Stimulated activated CD4-positive, alpha-beta T cell treated with anti-CD3 and anti-CD28 coated beads, Interleukin-4, amount 100 ng/mL, for 4 hours (primary cell): Measurements from ENCODE around the gene SPATA45.
"Not testable (repeated sequence)": the region's sequence is repeated elsewhere in the genome, so short reads cannot be mapped to it uniquely, and the experiment has no call there.

Experiments
- DNase-seq, 2 experiments: peaks; one replicate each; pipeline ENCODE4 v3.0.0-alpha.2; 2020

Gene SPATA45

DNA sequence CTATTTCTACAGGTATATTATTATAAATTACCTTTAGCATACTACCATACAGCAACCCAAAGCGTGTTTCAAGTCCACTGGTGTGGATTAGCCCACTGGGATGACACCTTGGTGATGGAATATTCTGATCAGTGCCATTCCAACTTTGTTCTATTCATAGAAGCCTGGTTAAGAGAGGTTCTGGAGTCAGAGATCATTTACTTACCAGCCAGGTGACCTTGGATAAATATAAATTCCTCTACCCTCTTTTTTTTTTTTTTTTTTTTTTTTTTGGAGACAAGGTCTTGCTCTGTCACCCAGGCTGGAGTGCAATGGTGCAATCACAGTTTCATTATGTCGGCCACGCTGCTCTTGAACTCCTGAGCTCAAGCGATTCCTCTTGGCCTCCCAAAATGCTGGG is at the start of gene SPATA45:
Gene SPATA45 (minus strand): TSS at position 101 of the 400 bp plus-strand sequence. CDS start 11,500 bp downstream, outside the sequence.
- DNase-seq: no peak

DNA sequence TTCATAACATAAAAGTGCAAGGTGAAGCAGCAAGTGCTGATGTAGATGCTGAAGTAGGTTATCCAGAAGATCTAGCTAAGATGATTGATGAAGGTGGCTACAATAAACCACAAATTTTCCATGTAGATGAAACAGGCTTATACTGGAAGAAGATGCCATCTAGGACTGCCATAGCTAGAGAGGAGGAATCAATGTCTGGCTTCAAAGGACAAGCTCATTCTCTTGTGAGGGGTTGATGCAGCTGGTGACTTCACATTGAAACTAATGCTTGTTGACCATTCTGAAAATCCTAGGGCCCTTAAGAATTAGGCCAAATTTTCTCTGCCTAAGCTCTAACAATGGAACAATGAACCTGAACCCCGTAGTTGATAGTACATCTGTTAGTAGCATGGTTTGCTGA is 44.7 kb upstream of the SPATA45 start:
- no peak for DNase-seq

DNA sequence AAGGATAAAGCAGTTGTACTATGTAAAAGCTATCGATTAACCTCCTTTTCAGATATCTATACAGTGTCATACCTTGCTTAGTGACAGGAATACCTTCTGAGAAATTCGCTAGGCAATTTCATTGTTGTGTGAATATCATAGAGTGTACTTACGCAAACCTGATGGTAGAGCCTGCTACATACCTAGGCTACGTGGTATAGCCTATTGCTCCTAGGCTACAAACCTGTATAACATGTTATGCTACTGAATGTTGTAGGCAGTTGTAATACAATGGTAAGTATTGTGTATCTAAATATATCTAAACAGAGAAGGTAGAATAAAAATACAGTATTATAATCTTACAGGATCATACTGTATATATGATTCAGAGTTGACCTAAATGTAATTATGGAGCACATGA is 37.1 kb upstream of the SPATA45 start:
- DNase-seq: no peak

DNA sequence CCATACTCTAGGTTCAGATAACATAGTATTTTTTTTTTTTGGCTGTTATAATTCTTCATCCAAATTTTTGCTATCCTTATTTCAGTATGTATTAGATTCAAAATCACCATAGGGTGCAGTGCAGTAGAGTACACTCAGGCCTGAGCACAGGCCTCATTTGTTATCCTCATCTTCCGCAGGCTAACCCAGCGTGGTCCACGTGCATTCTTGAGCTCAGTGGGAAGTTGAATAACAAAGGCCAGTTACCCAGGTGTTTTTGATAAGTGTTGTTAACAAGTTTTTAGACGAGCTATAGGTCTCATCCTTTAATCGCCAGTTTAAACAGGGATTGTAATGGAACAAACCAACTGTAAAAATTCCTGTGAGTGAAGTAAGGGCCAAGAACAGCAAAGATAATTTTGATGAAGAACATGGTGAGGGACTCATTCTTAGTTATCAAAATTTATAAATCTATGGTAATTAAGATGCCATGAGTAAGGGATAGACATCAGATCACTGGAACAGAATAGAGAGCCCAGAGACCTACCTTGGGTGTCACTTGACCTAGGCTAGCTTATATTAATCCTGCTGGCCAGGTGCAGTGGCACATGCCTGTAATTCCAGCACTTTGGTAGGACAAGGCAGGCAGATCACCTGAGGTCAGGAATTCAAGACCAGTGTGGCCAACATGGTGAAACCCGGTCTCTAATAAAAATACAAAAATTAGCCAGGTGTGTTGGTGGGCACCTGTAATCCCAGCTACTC is 32.7 kb upstream of the SPATA45 start:
- DNase-seq: no peak

DNA sequence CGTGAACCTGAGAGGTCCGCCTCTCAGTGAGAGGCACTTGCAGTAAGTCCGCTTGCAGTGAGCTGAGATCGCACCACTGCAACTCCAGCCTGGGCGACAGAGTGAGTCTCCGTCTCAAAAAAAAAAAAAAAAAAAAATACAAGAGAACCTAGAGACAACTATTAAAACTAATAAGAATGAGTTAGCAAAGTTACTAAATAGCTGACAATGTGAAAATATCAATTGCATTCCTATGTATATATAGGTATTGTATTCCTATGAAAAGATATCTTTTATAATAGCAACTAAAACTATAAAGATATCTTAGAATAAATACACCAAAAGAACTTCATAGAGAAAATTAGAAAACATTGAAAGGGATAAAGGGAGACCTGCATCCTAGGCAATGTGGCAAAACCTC is 31.0 kb upstream of the SPATA45 start:
- no peak for DNase-seq

DNA sequence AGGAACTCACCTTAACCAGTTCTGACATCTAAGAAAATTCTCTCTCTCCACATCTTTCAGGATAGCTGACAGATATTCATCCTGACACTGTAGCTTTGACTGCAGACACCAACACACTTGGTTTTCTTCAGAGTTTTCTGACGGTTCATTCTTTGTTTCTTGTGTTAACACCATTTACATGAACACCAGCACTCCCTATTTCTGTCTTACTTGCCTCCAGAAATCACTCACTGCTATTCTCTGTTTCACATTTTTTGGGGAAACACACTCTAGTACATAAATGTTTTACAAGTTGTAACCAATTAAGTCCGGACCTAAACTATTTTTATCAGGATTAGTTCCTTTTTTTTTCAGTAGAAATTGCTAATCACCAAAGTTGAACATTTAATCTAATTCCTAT is 26.1 kb upstream of the SPATA45 start:
- no peak for DNase-seq

DNA sequence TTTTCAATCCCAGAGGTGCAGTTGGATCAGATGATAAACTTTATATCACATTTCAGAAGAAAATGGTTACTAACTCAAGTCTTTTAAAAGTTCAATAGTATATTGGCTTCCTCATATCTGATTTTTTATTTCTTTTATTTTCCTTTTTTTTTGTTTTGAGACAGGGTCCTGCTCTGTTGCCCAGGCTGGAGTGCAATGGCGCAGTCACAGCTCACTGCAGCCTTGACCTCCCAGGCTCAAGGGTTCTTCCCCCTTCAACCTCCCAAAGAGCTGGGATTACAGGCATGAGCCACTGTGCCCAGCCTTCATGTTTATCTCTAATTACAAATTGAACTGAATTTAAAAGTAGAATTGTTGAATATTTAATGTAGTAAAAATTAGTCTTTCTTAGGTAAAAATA is 24.5 kb upstream of the SPATA45 start:
- DNase-seq: no peak

DNA sequence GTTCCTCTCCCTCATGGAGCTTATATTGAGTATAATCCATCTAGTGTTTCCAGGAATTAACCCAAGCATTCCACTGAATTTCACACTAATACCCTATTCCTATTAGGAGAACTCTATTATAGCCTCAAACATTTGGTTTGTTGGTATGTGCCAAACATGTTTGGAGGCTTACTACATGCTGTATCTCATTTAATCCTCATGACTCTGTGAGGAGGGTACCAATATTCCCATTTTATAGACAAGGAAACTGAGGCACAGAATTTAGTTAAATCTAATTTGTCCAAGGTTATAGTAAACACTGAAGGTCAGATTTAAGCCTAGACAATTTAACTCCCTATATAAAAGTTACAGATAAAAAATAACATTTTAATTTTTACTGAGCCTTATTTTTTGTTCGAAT is 19.7 kb upstream of the SPATA45 start:
- no peak for DNase-seq

DNA sequence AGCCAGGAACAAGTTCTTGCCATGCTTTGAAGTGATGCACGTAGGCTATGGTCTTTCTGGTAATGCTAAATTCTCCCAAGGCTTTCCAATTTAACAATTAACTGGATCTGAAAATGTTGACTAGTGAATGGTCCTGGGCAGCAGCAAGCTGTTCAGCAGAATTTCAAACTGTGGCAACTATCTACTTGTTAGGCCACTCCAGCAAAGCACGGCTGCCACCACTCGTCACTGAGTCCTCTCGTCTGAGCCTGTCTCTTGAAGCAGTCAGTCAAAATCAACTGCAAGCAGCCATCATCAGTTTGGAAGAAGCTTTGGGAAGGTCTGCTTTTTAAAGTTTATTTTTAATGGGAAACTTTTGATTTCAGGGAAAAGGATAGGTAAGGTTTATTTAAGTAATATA is 16.8 kb upstream of the SPATA45 start:
- DNase-seq: no peak

DNA sequence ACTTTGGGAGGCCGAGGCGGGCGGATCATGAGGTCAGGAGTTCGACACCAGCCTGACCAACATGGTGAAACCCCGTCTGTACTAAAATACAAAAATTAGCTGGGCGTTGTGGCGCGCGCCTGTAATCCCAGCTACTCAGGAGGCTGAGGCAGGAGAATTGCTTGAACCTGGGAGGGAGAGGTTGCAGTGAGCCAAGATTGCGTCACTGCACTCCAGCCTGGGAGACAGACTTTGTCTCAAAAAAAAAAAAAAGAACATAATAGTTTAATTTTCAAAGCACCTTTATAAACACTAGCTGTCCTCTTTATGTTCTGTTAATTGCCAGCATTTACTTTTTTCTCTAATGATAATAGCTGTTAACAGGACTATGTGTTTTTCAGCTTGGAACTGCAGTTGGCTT is 15.9 kb upstream of the SPATA45 start:
- DNase-seq: not testable (repeated sequence)

DNA sequence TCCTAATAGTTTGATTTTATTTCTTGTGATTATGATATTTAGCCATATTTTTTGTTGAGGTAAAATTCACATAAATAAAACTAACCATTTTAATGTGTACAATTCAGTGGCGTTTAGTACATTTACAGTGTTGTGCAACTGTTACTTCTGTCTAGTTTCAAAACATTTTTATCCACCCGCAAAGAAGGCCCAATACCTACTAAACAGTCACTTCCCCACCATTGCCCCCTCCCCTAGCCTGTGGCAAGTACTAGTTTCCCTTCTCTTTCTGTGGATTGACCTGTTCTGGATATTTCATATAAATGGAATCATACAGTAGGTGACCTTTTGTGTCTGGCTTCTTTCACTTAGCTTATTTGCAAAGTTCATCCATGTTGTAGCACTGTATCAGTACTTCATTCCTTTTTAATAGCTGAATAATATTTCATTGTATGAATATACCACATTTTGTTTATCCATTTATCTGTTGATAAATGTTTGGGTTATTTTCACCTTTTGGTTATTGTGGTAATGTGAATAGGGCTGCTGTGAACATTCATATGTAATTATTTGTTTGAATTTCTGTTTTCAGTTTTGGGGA is 14.8 kb upstream of the SPATA45 start:
- no peak for DNase-seq

DNA sequence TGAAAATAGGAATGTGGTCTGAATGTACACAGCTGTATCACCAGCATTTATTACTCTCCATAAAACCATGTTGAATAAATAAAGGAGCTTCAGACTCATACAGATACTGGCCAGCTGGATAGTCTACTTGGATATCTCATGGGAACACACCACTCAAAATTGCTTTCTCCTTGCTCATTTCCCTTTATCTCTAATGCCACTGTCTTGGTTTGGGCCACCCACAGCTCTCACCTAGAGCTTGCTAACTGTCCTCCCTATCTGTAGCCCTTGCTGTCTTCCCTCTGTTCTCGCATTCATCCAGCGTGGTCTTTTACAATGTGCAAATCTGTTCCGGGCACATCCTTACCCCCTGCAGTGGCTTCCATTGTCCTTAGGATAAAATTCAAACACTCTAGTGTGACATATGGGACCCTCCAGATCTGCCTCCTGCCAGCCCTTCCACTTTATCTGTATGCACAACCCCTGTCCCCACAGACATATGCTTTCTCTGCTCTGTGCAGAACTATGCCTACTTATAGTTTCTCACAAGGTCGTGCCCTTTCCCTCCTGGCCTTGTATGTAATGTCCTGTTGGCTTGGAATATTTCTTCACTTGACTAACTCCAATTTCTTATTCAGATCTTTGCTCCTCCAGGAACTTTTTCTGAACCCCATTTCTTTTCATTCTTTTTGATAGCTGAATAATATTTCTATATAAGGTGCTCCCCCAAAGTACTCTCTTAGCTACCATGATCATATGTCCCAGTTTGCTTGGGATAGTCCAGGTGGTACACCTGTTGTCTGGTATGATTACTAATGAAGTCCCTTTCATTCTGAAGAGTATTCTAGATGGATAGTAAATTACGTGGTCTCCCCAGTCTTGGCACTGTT is 13.5 kb upstream of the SPATA45 start:
- no peak for DNase-seq

DNA sequence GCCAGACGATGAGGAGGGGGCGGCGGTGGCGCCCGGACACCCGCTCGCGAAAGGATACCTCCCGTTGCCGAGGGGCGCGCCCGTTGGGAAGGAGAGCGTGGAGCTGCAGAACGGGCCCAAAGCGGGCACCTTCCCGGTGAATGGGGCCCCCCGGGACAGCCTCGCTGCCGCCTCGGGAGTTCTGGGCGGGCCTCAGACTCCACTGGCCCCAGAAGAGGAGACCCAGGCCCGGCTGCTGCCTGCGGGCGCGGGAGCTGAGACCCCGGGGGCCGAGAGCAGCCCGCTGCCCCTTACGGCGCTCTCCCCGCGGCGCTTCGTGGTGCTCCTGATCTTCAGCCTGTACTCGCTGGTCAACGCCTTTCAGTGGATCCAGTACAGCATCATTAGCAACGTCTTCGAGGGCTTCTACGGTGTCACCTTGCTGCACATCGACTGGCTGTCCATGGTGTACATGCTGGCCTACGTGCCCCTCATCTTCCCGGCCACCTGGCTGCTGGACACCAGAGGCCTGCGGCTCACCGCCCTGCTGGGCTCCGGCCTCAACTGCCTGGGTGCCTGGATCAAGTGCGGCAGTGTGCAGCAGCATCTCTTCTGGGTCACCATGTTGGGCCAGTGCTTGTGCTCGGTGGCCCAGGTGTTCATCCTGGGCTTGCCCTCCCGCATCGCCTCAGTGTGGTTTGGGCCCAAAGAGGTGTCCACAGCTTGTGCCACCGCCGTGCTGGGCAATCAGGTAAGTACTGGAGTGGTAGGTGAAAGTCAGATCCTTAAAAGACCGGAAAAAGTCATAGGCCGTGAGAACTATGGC is 11.2 kb upstream of the SPATA45 start:
- DNase-seq: peak in 1 of 2 experiments; percentile 11

DNA sequence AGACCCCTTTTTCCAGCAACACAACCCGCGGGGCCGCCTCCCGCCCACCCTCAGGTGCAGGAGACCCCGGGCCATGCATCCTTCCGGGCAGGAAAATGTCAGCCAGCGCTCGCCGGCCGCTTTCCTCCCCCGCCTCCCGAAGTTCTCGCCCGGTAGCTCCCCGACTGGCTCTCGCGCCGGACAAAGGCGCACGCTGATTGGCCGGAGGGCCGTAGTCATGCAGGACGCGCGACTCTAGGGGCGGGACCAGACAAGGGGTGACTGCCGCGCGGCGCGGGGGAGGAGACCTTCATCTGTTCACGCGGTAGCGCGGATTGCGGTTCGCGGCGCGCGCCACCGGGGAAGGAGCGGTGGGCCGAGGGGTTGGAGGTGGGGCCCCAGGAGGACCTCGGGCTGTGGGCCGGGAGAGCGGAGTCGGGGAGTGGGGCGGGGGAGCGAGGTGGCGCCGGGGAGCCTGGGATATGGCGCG is 10.6 kb upstream of the SPATA45 start, which contains the start of gene FLVCR1:
Gene FLVCR1 (plus strand): TSS at position 284 of the 469 bp plus-strand sequence. CDS start 178 bp downstream, at position 462.
- DNase-seq: peak; percentile 87 to 89

DNA sequence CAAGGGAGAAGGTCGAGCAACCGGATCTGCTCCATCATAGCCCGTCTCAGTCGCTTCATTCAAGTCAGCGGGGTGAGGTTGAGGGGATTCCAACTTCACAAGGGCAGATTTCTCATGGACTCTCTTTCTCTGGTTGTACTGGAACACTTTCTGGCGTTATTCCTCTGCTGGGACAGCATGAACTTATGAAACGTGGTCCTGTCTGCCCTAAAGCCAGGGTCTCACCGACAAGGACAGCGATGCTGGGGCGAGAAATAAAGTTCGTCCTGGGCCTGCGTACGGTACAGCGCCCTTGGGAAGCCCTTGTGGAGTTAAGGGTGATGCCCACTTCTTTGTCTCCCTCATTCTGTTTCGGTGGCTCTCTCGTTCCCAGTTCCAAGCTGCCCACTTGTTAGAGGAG is 9.3 kb upstream of the SPATA45 start:
- DNase-seq: no peak

DNA sequence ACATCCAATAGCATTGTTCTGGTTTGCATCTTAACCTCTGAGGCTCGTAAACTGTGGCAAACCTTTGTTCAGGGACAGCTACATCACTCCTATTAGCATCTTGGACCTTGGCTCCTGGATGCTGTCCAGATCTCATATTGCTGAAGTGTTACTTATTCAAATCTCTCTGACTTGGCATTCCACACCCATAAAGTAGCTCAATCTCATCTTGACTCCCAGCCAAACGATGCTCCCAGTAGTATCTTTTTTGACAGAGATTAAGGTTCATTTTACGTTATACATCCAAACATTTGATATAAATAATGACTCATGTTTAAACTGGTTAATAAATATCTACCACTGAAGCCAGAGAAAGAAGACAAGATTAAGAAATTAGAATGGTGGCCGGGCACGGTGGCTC is 6.2 kb upstream of the SPATA45 start:
- no peak for DNase-seq

DNA sequence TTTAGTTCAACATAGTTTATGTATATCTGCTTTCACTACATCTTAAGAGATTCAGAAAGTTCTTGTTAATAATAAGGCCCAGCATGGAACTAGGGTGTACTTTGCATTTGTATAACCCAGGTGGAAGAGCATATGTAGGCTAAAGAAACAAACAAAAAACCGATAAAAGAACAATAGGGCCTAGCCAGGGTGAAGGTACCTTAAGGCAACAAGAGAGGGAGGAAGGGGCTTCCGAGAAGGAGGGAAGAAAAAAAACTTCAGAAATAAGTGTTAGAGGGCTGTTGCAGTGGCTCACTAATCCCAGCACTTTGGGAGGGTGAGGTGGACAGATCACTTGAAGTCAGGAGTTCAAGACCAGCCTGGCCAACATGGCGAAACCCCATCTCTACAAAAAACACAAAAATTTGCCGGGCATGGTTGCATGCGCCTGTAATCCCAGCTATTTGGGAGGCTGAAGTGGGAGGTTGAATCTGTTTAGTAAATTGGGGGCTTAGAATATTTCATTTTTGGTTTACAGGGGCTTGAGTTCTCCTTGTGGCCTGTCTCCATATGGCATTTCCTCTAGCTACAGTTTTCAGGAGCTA is 4.7 kb upstream of the SPATA45 start:
- DNase-seq: no peak

DNA sequence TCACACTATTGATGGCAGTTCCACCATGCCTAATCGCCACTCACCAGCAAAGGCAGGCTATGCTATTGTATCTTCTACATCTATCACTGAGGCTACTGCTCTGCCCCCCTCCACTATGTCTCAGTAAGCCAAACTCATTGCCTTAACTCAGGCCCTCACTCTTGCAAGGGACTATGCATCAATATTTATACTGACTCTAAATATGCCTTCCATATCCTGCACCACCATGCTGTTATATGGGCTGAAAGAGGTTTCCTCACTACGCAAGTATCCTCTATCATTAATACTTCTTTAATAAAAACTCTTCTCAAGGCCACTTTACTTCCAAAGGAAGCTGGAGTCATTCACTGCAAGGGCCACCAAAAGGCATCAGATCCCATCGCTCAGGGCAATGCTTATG is 2.9 kb downstream of the SPATA45 start:
- not testable (repeated sequence) for DNase-seq

DNA sequence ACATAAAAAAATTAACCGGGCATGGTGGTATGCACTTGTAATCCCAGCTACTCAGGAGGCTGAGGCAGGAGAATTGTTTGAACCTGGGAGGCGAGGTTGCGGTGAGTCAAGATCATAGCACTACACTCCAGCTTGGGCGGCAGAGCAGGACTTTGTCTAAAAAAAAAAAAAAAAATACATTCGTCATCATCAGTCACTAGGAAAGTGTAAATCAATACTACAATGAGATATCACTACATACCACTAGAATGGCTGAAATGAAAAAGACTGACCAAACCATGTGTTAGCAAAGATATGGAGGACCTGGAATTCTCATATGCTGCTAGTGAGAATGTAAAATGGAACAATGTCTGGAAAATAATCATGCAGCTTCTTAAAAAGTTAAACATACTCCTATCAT is 9.3 kb downstream of the SPATA45 start:
- DNase-seq: no peak

DNA sequence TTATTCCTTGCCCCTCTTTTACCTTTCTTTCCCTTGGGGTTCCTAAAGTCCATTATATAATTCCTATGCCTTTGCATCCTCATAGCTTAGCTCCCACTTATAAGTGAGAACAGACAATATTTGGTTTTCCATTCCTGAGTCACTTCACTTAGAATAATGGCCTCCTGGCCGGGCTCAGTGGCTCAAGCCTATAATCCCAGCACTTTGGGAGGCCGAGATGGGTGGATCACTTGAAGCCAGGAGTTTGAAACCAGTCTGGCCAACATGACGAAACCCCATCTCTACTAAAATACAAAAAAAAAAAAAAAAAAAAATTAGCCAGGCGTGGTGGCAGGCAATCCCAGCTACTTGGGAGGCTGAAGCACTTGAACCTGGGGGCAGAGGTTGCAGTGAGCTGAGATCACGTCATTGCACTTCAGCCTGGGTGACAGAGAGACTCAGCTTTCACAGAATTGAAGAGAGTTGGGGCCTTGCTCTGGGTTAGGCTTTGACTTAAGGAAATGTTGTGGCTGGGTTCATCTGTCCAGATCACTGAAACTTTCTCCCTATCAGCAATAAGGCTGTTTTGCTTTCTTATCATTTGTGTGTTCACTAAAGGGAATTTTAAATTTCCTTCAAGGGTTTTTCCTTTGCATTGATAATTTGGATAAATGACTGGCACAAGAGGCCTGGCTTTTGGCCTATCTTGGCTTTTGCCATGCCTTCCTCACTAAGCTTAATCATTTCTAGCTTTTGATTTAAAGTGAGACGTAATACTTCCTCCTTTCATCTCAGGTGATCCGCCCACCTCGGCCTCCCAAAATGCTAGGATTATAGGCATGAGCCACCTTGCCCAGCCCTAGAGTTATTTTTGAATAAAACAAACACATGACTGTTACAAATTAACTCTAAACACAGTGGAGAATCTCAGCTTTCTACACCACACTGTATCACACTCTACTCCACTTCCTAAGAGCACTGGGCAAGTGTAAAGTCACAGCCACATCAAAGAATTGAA is 13.9 kb downstream of the SPATA45 start:
- not testable (repeated sequence) for DNase-seq

DNA sequence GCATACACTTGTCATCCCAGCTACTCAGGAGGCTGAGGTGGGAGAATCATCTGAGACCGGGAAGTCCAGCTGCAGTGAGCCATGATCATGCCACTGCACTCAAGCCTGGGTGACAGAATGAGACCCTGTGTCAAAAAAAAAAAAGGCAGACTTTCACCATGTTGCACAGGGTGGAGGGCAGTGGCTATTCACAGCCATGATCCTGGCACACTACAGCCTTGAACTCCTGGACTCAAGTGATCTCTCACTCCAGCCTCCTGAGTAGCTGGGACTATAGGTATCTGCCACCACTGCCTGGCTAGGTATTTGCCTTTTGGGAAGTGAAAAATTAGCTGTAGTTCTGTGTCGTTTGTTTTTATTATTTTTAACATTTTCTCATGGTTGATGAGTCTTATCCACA is 19.1 kb downstream of the SPATA45 start:
- no peak for DNase-seq
